Choroid plexus epithelial cell (primary cell): Measurements from ENCODE around the gene AUP1.

Experiments
- DNase-seq: peaks from one replicate; pipeline ENCODE4 v3.0.0-alpha.2; 2010; ENCODE audit warnings: low read depth
- H3K4me3 ChIP-seq: 2 replicates; pipeline ENCODE4 v1.5.1; 2011; ENCODE audit warnings: low read depth, mild to moderate bottlenecking, control low read depth, low read length, moderate library complexity
- TF ChIP-seq, protein P1 (sequence below): conservative IDR thresholded peaks from 2 replicates; pipeline ENCODE4 v1.5.1; 2011; ENCODE audit warnings: low read depth, mild to moderate bottlenecking, control low read depth, inconsistent platforms, low read length, moderate library complexity

Gene AUP1

DNA sequence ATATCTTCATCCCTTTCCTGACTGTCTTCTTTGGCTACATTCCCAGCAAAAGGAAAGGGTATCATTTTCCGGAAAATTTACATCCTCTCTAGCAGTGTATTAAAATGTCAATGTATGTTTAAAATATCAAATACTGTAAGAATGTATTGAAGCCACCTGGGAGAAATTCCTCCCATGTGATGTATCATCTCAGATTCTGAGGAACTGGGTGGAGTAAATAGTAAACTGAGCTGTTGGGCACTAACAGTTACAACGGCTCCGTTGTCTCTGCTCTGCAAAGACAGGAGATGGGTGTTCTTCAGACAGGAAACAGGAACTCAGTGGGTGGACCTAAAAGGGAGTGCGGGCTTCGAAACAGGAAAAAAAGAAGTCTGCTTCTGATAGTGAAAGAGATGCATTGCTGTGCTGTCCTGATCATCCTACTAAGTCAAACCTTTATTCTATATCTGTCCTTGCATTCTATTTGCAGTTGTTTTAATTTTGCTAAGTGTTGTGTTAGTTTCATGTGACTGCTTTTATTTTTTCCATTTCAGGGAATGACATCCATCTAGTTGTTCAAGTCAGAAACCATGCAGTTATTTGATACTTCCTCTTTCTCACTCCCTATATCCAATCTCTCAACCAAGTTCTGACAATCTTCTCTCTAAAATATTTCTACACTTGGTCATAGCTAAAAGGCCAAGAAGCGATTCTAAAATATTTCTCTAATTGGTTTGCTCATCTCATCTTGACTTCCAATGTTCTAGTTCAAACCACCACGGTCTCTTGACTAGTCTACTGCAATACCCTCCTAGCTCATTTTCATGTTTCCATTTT is 44.4 kb upstream of the AUP1 start:
- H3K4me3 ChIP-seq, result peak overlapping the region; percentile 24
- DNase-seq, result peak; percentile 78
- TF ChIP-seq, protein P1, sequence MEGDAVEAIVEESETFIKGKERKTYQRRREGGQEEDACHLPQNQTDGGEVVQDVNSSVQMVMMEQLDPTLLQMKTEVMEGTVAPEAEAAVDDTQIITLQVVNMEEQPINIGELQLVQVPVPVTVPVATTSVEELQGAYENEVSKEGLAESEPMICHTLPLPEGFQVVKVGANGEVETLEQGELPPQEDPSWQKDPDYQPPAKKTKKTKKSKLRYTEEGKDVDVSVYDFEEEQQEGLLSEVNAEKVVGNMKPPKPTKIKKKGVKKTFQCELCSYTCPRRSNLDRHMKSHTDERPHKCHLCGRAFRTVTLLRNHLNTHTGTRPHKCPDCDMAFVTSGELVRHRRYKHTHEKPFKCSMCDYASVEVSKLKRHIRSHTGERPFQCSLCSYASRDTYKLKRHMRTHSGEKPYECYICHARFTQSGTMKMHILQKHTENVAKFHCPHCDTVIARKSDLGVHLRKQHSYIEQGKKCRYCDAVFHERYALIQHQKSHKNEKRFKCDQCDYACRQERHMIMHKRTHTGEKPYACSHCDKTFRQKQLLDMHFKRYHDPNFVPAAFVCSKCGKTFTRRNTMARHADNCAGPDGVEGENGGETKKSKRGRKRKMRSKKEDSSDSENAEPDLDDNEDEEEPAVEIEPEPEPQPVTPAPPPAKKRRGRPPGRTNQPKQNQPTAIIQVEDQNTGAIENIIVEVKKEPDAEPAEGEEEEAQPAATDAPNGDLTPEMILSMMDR, result no peak

DNA sequence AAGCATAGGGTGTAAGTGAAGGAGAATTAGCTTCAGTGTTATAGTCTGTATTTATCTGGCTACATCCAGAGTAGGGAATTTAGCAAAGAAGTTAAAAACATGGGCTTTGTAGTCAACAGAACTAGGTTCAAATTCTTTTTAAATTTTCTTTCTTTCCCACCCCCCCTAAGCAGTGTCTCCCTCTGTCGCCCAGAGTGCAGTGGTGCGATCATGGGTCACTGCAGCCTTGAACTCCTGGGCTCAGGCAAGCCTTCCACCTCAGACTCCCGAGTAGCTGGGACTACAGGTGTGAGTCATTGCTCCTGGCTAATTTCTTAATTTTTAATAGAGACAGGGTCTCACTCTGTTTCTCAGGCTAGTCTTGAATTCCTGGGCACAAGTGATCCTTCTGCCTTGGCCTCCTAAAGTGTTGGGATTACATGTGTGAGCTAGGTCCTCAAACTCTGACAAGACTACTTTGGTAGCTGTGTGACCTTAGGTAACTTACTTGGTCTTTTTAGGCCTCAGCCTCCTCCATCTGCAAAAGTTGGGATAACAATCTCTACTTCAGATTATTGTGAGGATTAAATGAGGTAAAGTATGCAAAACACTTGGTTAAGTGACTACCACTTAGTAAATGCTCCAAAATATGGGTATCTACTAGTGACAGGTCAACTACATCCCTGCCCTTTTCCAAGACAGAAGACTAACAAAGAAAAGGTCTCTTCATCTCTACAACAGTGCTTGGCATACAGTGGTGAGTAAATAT is 42.8 kb upstream of the AUP1 start:
- no peak for DNase-seq
- TF ChIP-seq, protein P1, result peak; percentile 15
- no peak overlapping the region for H3K4me3 ChIP-seq

DNA sequence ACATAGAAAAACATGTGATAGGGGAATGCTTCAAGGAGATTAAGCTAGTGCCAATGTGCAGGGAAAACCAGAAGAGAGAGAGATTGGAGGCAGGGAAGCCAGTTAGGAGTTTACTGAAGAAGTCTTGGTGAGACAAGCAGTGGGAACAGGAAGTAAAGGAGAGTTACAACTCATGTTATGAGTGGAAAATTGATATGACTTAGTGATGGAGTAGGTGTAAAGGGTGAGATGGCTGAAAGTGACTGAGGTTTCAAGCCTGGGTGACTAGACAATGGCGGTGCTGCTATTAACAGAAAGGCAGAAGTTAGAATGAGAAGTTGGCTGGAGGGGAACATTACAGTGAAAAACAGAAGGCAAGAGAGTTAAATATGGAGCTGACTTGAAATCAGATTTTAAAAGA is 41.6 kb upstream of the AUP1 start:
- TF ChIP-seq, protein P1, result no peak
- H3K4me3 ChIP-seq, result no peak overlapping the region
- DNase-seq, result no peak

DNA sequence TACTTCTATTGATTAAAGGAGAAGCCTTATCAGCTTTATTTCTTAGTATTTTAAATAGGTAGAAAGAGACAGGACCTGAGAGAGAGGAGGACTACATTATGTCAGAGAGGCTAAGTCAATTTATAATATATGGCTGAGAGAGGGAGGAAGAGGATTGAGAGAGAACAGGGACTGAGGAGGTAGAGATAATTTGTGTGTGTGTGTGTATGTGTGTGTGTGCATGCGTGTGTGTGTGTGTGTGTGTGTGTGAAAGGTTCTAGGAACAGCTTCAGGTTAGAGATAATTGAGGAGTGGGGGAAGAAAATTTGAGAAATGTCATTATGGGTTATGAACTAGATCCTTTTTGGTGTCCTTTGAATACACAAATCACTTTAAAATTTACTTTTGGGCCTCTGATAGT is 40.2 kb upstream of the AUP1 start:
- DNase-seq, result no peak
- no peak overlapping the region for H3K4me3 ChIP-seq
- TF ChIP-seq, protein P1, result no peak

DNA sequence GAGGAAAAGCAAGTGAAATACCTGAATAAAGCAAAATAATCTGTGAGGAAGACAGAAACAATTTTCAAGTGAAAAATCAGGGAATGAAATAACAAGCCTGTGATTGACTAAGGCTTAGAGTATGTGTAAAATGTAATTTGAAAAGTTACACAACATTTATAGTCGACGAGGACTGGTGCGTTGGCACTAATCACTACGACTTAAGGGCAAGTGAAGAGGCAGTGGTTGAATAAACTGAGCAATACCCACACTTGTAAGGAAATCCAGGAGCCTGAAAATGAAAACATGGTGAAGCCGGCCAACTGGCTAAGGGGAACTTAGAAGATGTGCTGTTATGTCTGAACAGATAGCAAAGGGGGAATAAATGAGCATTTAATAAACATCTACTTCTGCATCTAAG is 38.4 kb upstream of the AUP1 start:
- no peak overlapping the region for H3K4me3 ChIP-seq
- DNase-seq, result peak; percentile 75
- TF ChIP-seq, protein P1, result no peak

DNA sequence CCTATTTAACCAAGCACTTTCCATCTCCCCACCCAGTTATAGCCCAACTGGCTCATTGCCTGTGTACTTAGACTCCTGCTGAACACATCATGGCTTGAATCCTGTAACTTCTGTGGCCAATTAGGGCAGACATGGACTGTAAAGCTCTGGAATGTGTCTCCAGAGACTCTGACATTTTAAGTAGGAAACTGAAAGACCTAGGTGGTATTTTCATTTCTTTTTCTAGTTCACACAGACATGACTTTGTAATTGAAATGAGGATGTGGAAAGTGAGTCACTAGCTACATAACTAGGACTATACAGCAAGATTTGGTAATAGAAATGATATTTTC is 37.2 kb upstream of the AUP1 start:
- TF ChIP-seq, protein P1, result no peak
- DNase-seq, result peak; percentile 85
- H3K4me3 ChIP-seq, result no peak overlapping the region
